WERI-Rb-1 (cell line): ENCODE results near the gene OR2D3.
"Not testable (repeated sequence)": the region's sequence is repeated elsewhere in the genome, so short reads cannot be mapped to it uniquely, and the experiment has no call there.

Source experiments
- DNase-seq: peaks from one replicate; pipeline ENCODE4 v3.0.0-alpha.2; 2020
- H3K27ac ChIP-seq: fragments of 250-450 bp; sonication (Bioruptor Pico); 2 replicates; pipeline ENCODE4 v1.5.1; 2020; ENCODE audit warnings: mild to moderate bottlenecking, moderate library complexity
- H3K27me3 ChIP-seq: fragments of 250-450 bp; sonication (Bioruptor Pico); 2 replicates; pipeline ENCODE4 v1.5.1; 2021; ENCODE audit warnings: mild to moderate bottlenecking, low read depth, moderate library complexity; ENCODE audit not compliant: insufficient read depth, severe bottlenecking
- H3K36me3 ChIP-seq: fragments of 250-450 bp; sonication (Bioruptor Pico); 2 replicates; pipeline ENCODE4 v1.5.1; 2020; ENCODE audit warnings: mild to moderate bottlenecking, moderate library complexity
- H3K4me3 ChIP-seq: 2 replicates; pipeline ENCODE4 v1.5.1; 2011; ENCODE audit warnings: low read depth, mild to moderate bottlenecking, control low read depth, low read length
- H3K9me3 ChIP-seq: fragments of 250-450 bp; sonication (Bioruptor Pico); 2 replicates; pipeline ENCODE4 v1.5.1; 2021; ENCODE audit warnings: mild to moderate bottlenecking, moderate library complexity; ENCODE audit not compliant: severe bottlenecking
- CTCF ChIP-seq: IDR thresholded peaks from 2 replicates; pipeline ENCODE4 v1.5.1; 2011; ENCODE audit warnings: low read depth, mild to moderate bottlenecking, control low read depth, inconsistent platforms, low read length

The OR2D3 gene

DNA sequence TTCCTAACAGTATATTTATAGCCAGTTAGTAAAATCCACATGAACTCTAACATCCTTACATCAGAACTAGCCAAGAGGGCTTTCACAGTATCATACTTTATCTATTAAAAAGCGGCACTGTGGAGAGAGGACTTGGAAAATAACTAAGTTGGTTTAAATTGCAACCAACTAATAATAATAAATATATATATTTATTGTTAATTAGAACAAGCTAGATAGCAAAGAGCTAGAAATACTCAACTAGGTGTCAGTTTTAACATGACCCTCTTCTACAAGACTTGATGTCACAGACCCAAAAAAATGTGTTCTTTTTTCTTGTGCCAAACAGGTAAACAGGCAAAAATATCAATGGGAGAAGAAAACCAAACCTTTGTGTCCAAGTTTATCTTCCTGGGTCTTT lies at the start of gene OR2D3:
TSS of gene OR2D3 (plus strand) at position 301 of the 400 bp plus-strand sequence. CDS start at position 301, 0 bp downstream.
- no peak within 1 kb of the TSS for H3K27ac ChIP-seq
- TF ChIP-seq CTCF: no peak
- H3K36me3 ChIP-seq: no peaks in the 10 kb centered on the region
- H3K4me3 ChIP-seq: no peak within 1 kb of the TSS
- no peak for DNase-seq
- no peaks in the 10 kb centered on the region for H3K27me3 ChIP-seq
- peaks cover 5% of the 10 kb centered on the region for H3K9me3 ChIP-seq

GRCh38 chr11:6871278-6871677 lies 49.5 kb upstream of the OR2D3 start:
- TF ChIP-seq CTCF: no peak
- Histone ChIP-seq H3K27ac (no peak overlapping the region), H3K36me3 (no peaks in the 10 kb centered on the region), H3K9me3 (no peaks in the 10 kb centered on the region), H3K4me3 (no peak overlapping the region), H3K27me3 (no peaks in the 10 kb centered on the region)
- DNase-seq: no peak

- no peaks in the 10 kb centered on the region for H3K9me3 ChIP-seq
- no peak for DNase-seq
- no peak overlapping the region for H3K27ac ChIP-seq
- H3K4me3 ChIP-seq: no peak overlapping the region
- H3K36me3 ChIP-seq: no peaks in the 10 kb centered on the region
- TF ChIP-seq CTCF: no peak
- H3K27me3 ChIP-seq: no peaks in the 10 kb centered on the region
Measured at GRCh38 chr11:6875761-6876160, 45.0 kb upstream of the OR2D3 start.

- H3K9me3 ChIP-seq: no peaks in the 10 kb centered on the region
- TF ChIP-seq CTCF: no peak
- H3K27me3 ChIP-seq: no peaks in the 10 kb centered on the region
- H3K4me3 ChIP-seq: no peak within 1 kb of the TSS
- H3K27ac ChIP-seq: no peak within 1 kb of the TSS
- no peak for DNase-seq
- no peaks in the 10 kb centered on the region for H3K36me3 ChIP-seq
Measured at GRCh38 chr11:6876325-6876724, 44.5 kb upstream of the OR2D3 start, which contains the start of gene OR10A4. OR10A4 (plus strand) TSS chr11:6876625; CDS start chr11:6876648, 23 bp downstream.

DNA sequence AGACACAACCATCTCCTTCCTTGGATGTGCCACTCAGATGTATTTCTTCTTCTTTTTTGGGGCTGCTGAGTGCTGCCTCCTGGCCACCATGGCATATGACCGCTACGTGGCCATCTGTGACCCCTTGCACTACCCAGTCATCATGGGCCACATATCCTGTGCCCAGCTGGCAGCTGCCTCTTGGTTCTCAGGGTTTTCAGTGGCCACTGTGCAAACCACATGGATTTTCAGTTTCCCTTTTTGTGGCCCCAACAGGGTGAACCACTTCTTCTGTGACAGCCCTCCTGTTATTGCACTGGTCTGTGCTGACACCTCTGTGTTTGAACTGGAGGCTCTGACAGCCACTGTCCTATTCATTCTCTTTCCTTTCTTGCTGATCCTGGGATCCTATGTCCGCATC lies 43.9 kb upstream of the OR2D3 start:
- no peak for DNase-seq
- no peaks in the 10 kb centered on the region for H3K27me3 ChIP-seq
- H3K36me3 ChIP-seq: no peaks in the 10 kb centered on the region
- no peak overlapping the region for H3K4me3 ChIP-seq
- no peaks in the 10 kb centered on the region for H3K9me3 ChIP-seq
- H3K27ac ChIP-seq: no peak overlapping the region
- TF ChIP-seq CTCF: no peak

GRCh38 chr11:6882751-6883150 lies 38.1 kb upstream of the OR2D3 start:
- Histone ChIP-seq H3K27ac (no peak overlapping the region), H3K27me3 (no peaks in the 10 kb centered on the region), H3K9me3 (no peaks in the 10 kb centered on the region), H3K36me3 (no peaks in the 10 kb centered on the region), H3K4me3 (no peak overlapping the region)
- no peak for TF ChIP-seq CTCF
- no peak for DNase-seq

GRCh38 chr11:6887711-6888110 lies 33.1 kb upstream of the OR2D3 start:
- not testable (repeated sequence) for H3K4me3 ChIP-seq, DNase-seq, H3K36me3 ChIP-seq, H3K27ac ChIP-seq, H3K27me3 ChIP-seq, H3K9me3 ChIP-seq
